ENCODE results near the gene KLHL30. TPM values are rescaled to one million over a fixed set of nuclear protein-coding genes. Genes with fewer than 3 reads are reported as not detected.

Gene KLHL30
- total RNA-seq, 2 experiments from 2014 or later = not detected

- H3K4me1 Mint-ChIP-seq = no peaks in the 10 kb centered on the region
- CTCF ChIA-PET = no interaction called here
- POLR2A ChIA-PET = no interaction called here
- H3K9me3 Mint-ChIP-seq = no peaks in the 10 kb centered on the region
- H3K4me3 Mint-ChIP-seq = no peak overlapping the region
- DNase-seq = no peak
- no peaks in the 10 kb centered on the region for H3K36me3 Mint-ChIP-seq (ENCODE audit: low read depth)
- no peak overlapping the region for H3K27ac Mint-ChIP-seq
- no peaks in the 10 kb centered on the region for H3K27me3 Mint-ChIP-seq
Measured at GRCh38 chr2:238128534-238129001, 9.9 kb upstream of the KLHL30 start.

DNA sequence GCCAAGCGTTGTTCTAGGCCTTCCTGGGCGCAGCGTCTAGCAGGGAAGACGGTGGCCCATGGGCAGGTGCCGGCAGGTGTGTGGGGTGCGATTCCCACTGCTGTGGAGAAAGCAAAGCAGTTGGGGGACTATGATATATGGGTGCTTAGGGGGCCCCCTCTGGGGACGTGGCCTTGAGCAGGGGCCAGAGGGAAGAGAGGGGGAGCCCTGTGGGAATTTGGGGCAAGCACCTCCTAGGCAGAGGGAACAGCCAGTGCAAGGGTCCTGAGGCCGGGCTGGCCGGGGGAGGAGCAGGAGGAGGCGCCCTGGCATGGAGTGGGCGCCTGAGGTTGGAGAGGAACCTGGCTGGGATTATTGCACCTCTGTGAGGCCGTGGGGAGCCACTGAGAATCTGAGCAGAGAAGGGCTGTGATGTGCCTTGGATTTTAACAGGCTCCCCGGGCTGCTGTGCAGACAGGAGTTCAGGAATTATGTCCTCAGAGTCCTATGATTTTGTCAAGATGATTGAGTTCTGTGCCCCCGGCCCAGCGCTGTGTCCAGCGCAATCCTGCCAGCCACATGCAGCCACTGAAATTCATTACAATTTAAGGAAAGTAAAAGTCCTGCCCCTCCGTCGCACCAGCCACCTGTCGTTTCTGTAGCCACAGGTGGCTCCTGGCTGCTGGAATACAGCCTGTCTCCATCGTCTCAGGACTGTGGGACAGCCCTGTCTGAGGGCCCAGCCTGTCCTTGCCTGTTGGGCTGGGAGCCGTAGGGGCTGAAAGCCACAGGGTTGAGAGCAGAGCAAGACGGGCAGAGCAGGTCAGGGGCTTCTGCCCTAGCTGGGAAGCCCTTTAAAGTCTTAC lies 9.1 kb upstream of the KLHL30 start:
- POLR2A ChIA-PET = no interaction called here
- Mint-ChIP-seq H3K27ac (no peak overlapping the region), H3K4me3 (no peak overlapping the region), H3K27me3 (no peaks in the 10 kb centered on the region), H3K4me1 (no peaks in the 10 kb centered on the region), H3K9me3 (no peaks in the 10 kb centered on the region), H3K36me3 (ENCODE audit: low read depth) (no peaks in the 10 kb centered on the region)
- CTCF ChIA-PET = no interaction called here
- DNase-seq = no peak

- no peak overlapping the region for H3K27ac Mint-ChIP-seq
- H3K9me3 Mint-ChIP-seq = no peaks in the 10 kb centered on the region
- no peak for DNase-seq
- no peaks in the 10 kb centered on the region for H3K36me3 Mint-ChIP-seq (ENCODE audit: low read depth)
- H3K4me3 Mint-ChIP-seq = no peak overlapping the region
- no peaks in the 10 kb centered on the region for H3K4me1 Mint-ChIP-seq
- CTCF ChIA-PET = no interaction called here
- no peaks in the 10 kb centered on the region for H3K27me3 Mint-ChIP-seq
- POLR2A ChIA-PET = no interaction called here
Measured at GRCh38 chr2:238130111-238130695, 8.3 kb upstream of the KLHL30 start.

GRCh38 chr2:238130696-238131628 lies 7.5 kb upstream of the KLHL30 start:
- DNase-seq = no peak
- ChIA-PET CTCF (no interaction called here), POLR2A (no interaction called here)

DNA sequence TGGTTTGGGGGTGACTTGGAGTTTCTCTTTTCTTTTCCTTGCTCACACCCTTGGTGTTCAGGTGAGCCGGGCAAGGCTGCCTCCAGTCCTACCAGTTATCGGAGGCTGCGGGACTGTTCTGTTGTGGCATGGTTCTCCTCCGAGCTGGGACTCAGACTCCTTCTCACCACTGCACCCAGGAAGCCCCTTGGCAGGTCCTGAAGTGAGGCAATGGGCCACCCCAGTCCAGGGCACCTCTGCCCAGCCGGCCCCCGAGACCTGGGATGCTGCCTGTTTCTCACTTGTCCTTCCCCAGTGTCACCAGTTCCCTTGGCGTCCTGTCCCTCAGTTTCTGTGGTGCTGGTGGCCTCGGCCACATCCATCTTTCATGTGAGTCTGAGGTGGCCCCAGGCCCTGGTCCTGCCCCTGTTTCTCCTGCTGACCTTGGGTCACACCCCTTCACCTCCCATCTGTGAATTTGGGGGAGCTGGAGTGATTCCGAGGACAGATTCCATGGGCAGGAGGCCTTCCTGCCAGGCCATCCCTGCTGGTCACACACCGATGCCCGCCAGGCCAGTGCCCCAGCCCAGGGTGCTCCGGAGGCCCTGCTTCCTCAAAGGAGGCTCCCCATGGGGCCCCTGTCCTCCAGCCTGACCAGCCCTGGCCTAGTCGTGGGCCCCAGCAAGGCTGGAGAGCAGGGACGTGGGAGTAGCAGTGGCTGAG lies 6.6 kb upstream of the KLHL30 start:
- no peak for DNase-seq
- Mint-ChIP-seq H3K27ac (no peak overlapping the region), H3K4me1 (no peaks in the 10 kb centered on the region), H3K9me3 (no peaks in the 10 kb centered on the region), H3K27me3 (no peaks in the 10 kb centered on the region), H3K36me3 (ENCODE audit: low read depth) (no peaks in the 10 kb centered on the region), H3K4me3 (no peak overlapping the region)
- POLR2A ChIA-PET = no interaction called here
- CTCF ChIA-PET = no interaction called here

More at GRCh38 chr2:238130696-238131628, 7.5 kb upstream of the KLHL30 start:
- Mint-ChIP-seq H3K4me3 (no peak overlapping the region), H3K36me3 (ENCODE audit: low read depth) (no peaks in the 10 kb centered on the region), H3K27ac (no peak overlapping the region), H3K4me1 (no peaks in the 10 kb centered on the region), H3K9me3 (no peaks in the 10 kb centered on the region), H3K27me3 (no peaks in the 10 kb centered on the region)

GRCh38 chr2:238132463-238133450 lies 5.7 kb upstream of the KLHL30 start:
- no peaks in the 10 kb centered on the region for H3K36me3 Mint-ChIP-seq (ENCODE audit: low read depth)
- POLR2A ChIA-PET = no interaction called here

GRCh38 chr2:238133499-238134392 lies 4.7 kb upstream of the KLHL30 start:
- DNase-seq = no peak
- no peak overlapping the region for H3K4me3 Mint-ChIP-seq
- no peaks in the 10 kb centered on the region for H3K36me3 Mint-ChIP-seq (ENCODE audit: low read depth)
- H3K27me3 Mint-ChIP-seq = no peaks in the 10 kb centered on the region
- ChIA-PET CTCF (no interaction called here), POLR2A (no interaction called here)
- no peaks in the 10 kb centered on the region for H3K9me3 Mint-ChIP-seq
- no peak overlapping the region for H3K27ac Mint-ChIP-seq
- no peaks in the 10 kb centered on the region for H3K4me1 Mint-ChIP-seq

More at GRCh38 chr2:238132463-238133450, 5.7 kb upstream of the KLHL30 start:
- no peak for DNase-seq
- no peak overlapping the region for H3K27ac Mint-ChIP-seq
- no peaks in the 10 kb centered on the region for H3K4me1 Mint-ChIP-seq
- H3K9me3 Mint-ChIP-seq = no peaks in the 10 kb centered on the region
- no peak overlapping the region for H3K4me3 Mint-ChIP-seq
- no peaks in the 10 kb centered on the region for H3K27me3 Mint-ChIP-seq
- CTCF ChIA-PET = no interaction called here

DNA sequence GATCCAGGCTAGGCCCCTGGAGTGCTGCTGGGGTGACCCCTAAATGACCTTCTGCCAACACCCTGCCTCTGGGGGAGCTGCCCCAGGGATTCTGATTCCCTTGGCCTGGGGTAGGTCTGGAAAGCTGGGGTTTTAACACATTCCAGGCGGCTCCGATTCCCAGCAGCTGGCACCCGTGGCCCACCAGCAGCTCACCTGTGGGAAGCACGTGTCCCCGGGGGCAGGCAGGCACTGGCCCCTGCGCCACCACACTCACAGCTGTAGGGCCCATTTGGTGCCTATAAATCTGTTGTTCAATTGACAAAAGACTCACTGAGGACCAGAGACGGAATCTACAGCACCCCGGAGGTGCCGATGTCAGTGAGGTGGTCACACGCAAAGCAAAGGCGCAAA lies 4.1 kb upstream of the KLHL30 start:
- no peaks in the 10 kb centered on the region for H3K36me3 Mint-ChIP-seq (ENCODE audit: low read depth)
- CTCF ChIA-PET = no interaction called here
- no peak overlapping the region for H3K27ac Mint-ChIP-seq
- POLR2A ChIA-PET = no interaction called here
- no peaks in the 10 kb centered on the region for H3K27me3 Mint-ChIP-seq
- no peaks in the 10 kb centered on the region for H3K4me1 Mint-ChIP-seq
- H3K9me3 Mint-ChIP-seq = no peaks in the 10 kb centered on the region
- DNase-seq = no peak
- H3K4me3 Mint-ChIP-seq = no peak overlapping the region

DNA sequence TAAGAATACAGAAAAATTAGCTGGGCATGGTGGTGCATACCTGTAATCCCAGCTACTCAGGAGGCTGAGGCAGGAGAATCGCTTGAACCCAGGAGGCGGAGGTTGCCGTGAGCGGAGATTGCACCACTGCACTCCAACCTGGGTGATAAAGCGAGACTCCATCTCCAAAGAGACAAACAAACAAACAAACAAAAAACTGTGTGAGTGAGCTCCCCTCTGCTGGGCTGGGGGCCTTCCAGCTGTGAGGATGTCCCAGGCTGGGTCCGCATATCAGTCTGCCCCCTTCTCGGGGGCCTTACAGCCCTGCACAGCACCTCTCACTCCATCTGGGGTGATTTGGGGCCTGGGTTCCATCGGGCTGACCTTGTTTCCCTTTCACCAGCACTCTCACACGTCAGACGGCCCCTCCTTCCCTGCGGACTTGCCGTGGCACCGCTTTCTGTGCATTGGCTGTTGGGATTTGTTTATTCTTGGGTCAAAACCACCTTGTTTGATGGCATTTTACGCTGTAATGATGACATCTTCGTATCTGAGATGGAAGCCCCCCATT lies 2.8 kb upstream of the KLHL30 start:
- POLR2A ChIA-PET = no interaction called here
- H3K27me3 Mint-ChIP-seq = no peaks in the 10 kb centered on the region
- H3K9me3 Mint-ChIP-seq = no peaks in the 10 kb centered on the region
- H3K36me3 Mint-ChIP-seq (ENCODE audit: low read depth) = no peaks in the 10 kb centered on the region
- H3K4me1 Mint-ChIP-seq = no peaks in the 10 kb centered on the region
- H3K27ac Mint-ChIP-seq = no peak overlapping the region
- no peak for DNase-seq
- no peak overlapping the region for H3K4me3 Mint-ChIP-seq
- CTCF ChIA-PET = no interaction called here

DNA sequence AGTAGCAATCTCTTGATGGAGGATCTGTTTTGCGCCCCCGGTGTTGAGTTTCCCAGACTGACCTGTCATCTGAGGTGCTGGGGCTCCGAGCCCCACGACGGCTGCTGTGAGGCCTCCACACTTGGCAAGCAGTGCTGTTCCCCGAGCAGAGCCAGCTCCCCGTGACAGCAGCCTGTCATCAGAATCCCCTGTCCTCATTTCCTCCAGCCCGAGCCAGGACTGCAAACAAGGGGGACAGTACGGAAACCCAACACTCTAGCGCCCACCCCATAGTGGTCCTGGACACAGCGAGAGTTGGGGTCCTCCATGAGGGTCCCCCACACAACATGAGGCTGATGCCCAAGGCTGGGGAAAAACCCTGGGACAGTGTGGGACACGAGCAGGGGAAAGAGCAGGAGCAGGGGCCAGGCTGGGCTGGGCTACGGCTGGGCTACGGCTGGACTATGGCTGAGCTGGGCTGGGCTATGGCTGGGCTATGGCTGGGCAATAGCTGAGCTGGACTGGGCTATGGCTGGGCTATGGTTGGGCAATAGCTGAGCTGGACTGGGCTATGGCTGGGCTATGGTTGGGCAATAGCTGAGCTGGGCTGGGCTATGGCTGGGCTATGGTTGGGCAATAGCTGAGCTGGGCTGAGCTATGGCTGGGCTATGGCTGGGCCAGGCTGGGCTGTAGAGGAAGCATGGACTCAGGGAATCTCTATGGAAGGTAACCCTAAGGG lies 1.5 kb upstream of the KLHL30 start:
- no peak for DNase-seq
- Mint-ChIP-seq H3K4me3 (no peak overlapping the region), H3K36me3 (ENCODE audit: low read depth) (no peaks in the 10 kb centered on the region), H3K9me3 (no peaks in the 10 kb centered on the region), H3K27ac (no peak overlapping the region), H3K27me3 (no peaks in the 10 kb centered on the region), H3K4me1 (peaks cover 2% of the 10 kb centered on the region)
- ChIA-PET CTCF (interaction anchor here (1.1 kb wide), 1 partner anchor 214 kb away, joined by 3 read pairs; no protein-coding TSS in a partner anchor), POLR2A (no interaction called here)

GRCh38 chr2:238137885-238138284 lies 583 bp upstream of the KLHL30 start:
- no peaks in the 10 kb centered on the region for H3K27me3 Mint-ChIP-seq
- no peak overlapping the region for H3K4me3 Mint-ChIP-seq
- ChIA-PET CTCF (interaction anchor here (0.8 kb wide), 1 partner anchor 14 kb away, joined by 4 read pairs; no protein-coding TSS in a partner anchor), POLR2A (no interaction called here)
- peaks cover 2% of the 10 kb centered on the region for H3K4me1 Mint-ChIP-seq
- H3K9me3 Mint-ChIP-seq = no peaks in the 10 kb centered on the region
- H3K27ac Mint-ChIP-seq = no peak overlapping the region
- no peaks in the 10 kb centered on the region for H3K36me3 Mint-ChIP-seq (ENCODE audit: low read depth)
- DNase-seq = no peak

All from activated CD4-positive, alpha-beta memory T cell treated with anti-CD3 and anti-CD28 coated beads, Interleukin-2, amount 10 ng/mL, durations not matched to agents 7 days and 5 days (primary cell).